Neural crest cell (in vitro differentiated cells): ENCODE data around the gene POLR2H. TPM values are rescaled to one million over a fixed set of nuclear protein-coding genes. Genes with fewer than 3 reads are reported as not detected.
A peak's percentile ranks its signal among the peaks of the same experiment; 100 is the strongest.

Source experiments
- DNase-seq: peaks from one replicate; pipeline ENCODE4 v3.0.0; 2021; ENCODE audit warnings: low read depth, mixed read lengths, low spot score
- H3K27ac Mint-ChIP-seq: one replicate; pipeline ENCODE4 v1.8.0; 2021; ENCODE audit warnings: mild to moderate bottlenecking, mixed read lengths; ENCODE audit not compliant: unreplicated experiment
- H3K27me3 Mint-ChIP-seq: 2 replicates; pipeline ENCODE4 v1.8.0; 2021; ENCODE audit warnings: low read depth, mild to moderate bottlenecking, mixed read lengths
- H3K36me3 Mint-ChIP-seq: 2 replicates; pipeline ENCODE4 v1.8.0; 2021; ENCODE audit warnings: low read depth, mild to moderate bottlenecking, mixed read lengths
- H3K4me1 Mint-ChIP-seq: 2 replicates; pipeline ENCODE4 v1.8.0; 2021; ENCODE audit warnings: mixed read lengths
- H3K4me3 Mint-ChIP-seq: one replicate; pipeline ENCODE4 v1.8.0; 2021; ENCODE audit warnings: mild to moderate bottlenecking, mixed read lengths
- H3K9me3 Mint-ChIP-seq: 2 replicates; pipeline ENCODE4 v1.8.0; 2021; ENCODE audit warnings: mixed read lengths
- total RNA-seq: library from RNA; stranded (reverse); gene quantifications from 2 replicates; pipeline ENCODE4 v1.2.1, GENCODE V29; 2021
- TF ChIP-seq, protein P1 (sequence below): fragments of 200-600 bp; sonication (generic); conservative IDR thresholded peaks from 2 replicates; pipeline ENCODE4 v1.5.0; 2021; ENCODE audit warnings: antibody characterized with exemption, mild to moderate bottlenecking

POLR2H gene
- total RNA-seq, 1 donor from 2014 or later, result 94.5 TPM

GRCh38 chr3:184375747-184376461 is 14.4 kb downstream of the POLR2H start:
- peak overlapping the region; percentile 52 for H3K4me3 Mint-ChIP-seq
- no peak for DNase-seq
- H3K27me3 Mint-ChIP-seq, result peaks cover 60% of the 10 kb centered on the region

DNA sequence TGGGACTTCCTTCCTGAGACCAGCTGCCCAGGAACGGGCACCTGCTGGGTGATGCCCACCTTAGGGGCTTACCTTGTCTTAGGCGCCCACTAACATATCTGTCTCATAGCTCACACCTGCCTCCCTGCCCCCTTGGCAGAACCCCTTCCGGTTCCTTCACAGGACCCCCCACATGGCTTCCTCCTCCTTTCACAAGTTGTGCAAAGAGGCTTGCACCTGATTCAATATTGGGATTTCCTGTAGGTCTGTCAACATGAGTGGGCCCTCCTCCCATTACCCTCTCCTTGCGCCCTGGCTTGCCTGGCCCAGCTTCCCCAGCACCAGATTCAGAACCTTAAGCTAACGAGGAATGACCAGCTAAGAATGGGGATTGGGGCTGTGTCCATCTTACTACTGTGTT is 15.9 kb downstream of the POLR2H start:
- peaks cover 67% of the 10 kb centered on the region for H3K27me3 Mint-ChIP-seq
- H3K9me3 Mint-ChIP-seq, result no peaks in the 10 kb centered on the region
- H3K36me3 Mint-ChIP-seq, result no peaks in the 10 kb centered on the region
- TF ChIP-seq, protein P1, sequence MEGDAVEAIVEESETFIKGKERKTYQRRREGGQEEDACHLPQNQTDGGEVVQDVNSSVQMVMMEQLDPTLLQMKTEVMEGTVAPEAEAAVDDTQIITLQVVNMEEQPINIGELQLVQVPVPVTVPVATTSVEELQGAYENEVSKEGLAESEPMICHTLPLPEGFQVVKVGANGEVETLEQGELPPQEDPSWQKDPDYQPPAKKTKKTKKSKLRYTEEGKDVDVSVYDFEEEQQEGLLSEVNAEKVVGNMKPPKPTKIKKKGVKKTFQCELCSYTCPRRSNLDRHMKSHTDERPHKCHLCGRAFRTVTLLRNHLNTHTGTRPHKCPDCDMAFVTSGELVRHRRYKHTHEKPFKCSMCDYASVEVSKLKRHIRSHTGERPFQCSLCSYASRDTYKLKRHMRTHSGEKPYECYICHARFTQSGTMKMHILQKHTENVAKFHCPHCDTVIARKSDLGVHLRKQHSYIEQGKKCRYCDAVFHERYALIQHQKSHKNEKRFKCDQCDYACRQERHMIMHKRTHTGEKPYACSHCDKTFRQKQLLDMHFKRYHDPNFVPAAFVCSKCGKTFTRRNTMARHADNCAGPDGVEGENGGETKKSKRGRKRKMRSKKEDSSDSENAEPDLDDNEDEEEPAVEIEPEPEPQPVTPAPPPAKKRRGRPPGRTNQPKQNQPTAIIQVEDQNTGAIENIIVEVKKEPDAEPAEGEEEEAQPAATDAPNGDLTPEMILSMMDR, result no peak
- H3K4me1 Mint-ChIP-seq, result peaks cover 17% of the 10 kb centered on the region
- no peak for DNase-seq
- H3K27ac Mint-ChIP-seq, result no peak overlapping the region
- peak overlapping the region; percentile 80 for H3K4me3 Mint-ChIP-seq

More at GRCh38 chr3:184375747-184376461, 14.4 kb downstream of the POLR2H start:
- H3K36me3 Mint-ChIP-seq, result no peaks in the 10 kb centered on the region
- no peaks in the 10 kb centered on the region for H3K9me3 Mint-ChIP-seq
- H3K4me1 Mint-ChIP-seq, result peaks cover 21% of the 10 kb centered on the region
- H3K27ac Mint-ChIP-seq, result no peak overlapping the region
- TF ChIP-seq, protein P1, result no peak

- Mint-ChIP-seq H3K9me3 (no peaks in the 10 kb centered on the region), H3K27me3 (peaks cover 71% of the 10 kb centered on the region), H3K36me3 (no peaks in the 10 kb centered on the region), H3K27ac (no peak within 1 kb of the TSS), H3K4me1 (peaks cover 17% of the 10 kb centered on the region), H3K4me3 (peak within 1 kb of the TSS; percentile 80)
- TF ChIP-seq, protein P1, result no peak
- no peak for DNase-seq
Measured at GRCh38 chr3:184377882-184378445, 16.5 kb downstream of the POLR2H start, which contains the start of gene THPO. Gene THPO (minus strand): TSS chr3:184378207. CDS start chr3:184376259, 1,948 bp downstream.

DNA sequence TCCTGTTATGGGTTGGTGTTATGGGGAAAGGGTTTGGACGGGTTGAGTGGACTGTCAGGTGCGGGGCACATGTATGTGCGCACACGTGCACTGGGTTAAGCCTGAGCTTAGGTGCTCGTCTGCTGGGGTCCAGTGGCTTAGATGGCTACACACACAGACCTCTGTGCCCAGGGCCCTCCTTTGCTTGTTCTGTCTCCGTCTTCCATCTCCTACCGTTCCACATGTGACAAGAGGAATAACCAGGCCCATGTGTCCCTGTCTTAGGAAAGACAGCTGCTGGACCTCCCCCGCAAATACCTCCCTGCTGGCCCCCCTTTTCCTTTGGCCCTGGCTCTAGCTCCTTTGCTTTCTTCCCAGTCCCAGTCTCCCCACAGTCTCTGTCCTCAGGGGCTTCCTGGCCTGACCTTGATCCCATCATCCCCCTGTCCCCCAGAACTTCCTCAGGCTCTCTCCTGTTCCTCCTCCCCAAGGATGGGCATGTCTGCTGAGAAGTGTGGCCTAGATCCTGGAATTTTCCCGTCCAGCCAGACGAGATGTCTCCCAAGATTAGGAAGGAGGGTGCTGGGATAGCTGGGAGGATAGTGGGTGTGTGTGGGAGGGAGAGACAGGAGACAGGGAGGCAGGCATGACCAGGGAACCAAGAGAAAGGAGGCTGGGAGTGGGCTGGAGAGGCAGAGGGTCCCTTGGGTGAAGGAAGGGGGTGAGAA is 17.3 kb downstream of the POLR2H start:
- H3K4me3 Mint-ChIP-seq, result peak overlapping the region; percentile 80
- no peak for DNase-seq
- H3K36me3 Mint-ChIP-seq, result no peaks in the 10 kb centered on the region
- no peaks in the 10 kb centered on the region for H3K9me3 Mint-ChIP-seq
- TF ChIP-seq, protein P1, result no peak
- peaks cover 17% of the 10 kb centered on the region for H3K4me1 Mint-ChIP-seq
- peaks cover 72% of the 10 kb centered on the region for H3K27me3 Mint-ChIP-seq
- H3K27ac Mint-ChIP-seq, result no peak overlapping the region

DNA sequence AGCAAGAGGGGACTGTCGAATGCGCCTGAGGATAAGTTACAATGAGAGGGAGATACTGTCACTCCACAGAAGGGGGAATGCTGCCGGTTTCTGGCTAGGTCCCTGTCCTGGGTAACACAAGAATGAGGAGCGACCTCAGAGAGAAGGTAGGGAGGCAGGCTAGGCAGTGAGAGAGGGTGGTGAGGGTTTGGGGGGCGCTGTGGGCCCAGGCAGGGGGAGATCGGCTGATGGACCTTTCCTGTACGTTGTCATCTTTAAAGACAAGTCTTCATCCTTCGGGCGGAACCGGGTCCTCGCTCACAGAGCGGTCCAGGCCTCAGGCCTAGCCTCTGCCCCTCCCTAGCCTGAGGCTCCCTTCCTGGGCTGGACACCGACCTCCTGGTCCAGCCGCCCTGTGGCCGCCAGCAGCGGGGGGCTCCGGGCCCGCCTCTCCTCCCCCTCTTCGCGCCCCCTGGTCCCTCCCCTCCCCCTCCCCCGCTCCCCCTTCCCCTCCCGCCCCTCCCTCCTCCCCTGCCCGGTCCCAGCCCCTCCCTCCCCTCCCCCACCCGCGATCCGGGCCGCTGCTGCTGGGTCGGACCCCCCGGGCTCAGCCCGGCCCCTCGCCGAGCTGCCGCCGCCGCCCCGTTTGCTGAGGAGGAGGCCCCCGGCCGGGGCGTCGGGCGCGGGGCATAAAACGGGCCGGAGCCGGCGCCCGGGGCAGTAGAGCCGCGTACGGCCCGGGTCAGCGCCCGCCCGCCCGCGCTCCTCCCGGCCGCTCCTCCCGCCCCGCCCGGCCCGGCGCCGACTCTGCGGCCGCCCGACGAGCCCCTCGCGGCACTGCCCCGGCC is 18.1 kb downstream of the POLR2H start, which contains the start of gene CHRD:
CHRD (plus strand) TSS at position 697 of the 827 bp plus-strand sequence. CDS start 265 bp downstream, outside the sequence.
- TF ChIP-seq, protein P1, result no peak
- H3K4me3 Mint-ChIP-seq, result peak within 1 kb of the TSS; percentile 80
- no peaks in the 10 kb centered on the region for H3K9me3 Mint-ChIP-seq
- H3K36me3 Mint-ChIP-seq, result no peaks in the 10 kb centered on the region
- H3K27me3 Mint-ChIP-seq, result peaks cover 74% of the 10 kb centered on the region
- H3K4me1 Mint-ChIP-seq, result peaks cover 17% of the 10 kb centered on the region
- no peak for DNase-seq
- H3K27ac Mint-ChIP-seq, result no peak within 1 kb of the TSS
